BLaER1 treated with 17β-estradiol and CSF1 and Interleukin-3, amounts not matched to agents 10 nM and 100 nM (cell line): ENCODE measurements around the gene OR52J3.
A peak's percentile ranks its signal among the peaks of the same experiment; 100 is the strongest.
"Not testable (repeated sequence)": the region's sequence is repeated elsewhere in the genome, so short reads cannot be mapped to it uniquely, and the experiment has no call there.

Experiments
- H3K27ac ChIP-seq, 11 experiments: shearing (Covaris generic); formaldehyde crosslinking; 2 replicates each; pipeline ENCODE4 v1.8.1; 2022
- H3K27me3 ChIP-seq, 11 experiments: shearing (Covaris generic); formaldehyde crosslinking; 2 replicates each; pipeline ENCODE4 v1.8.1; 2022
- H3K36me3 ChIP-seq, 11 experiments: shearing (Covaris generic); formaldehyde crosslinking; 2 replicates each; pipeline ENCODE4 v1.8.1; 2022
- H3K4me1 ChIP-seq, 10 experiments: shearing (Covaris generic); formaldehyde crosslinking; 2 replicates each; pipeline ENCODE4 v1.8.1; 2022
- H3K4me2 ChIP-seq, 11 experiments: shearing (Covaris generic); formaldehyde crosslinking; 2 replicates each; pipeline ENCODE4 v1.8.1; 2022
- H3K4me3 ChIP-seq, 10 experiments: shearing (Covaris generic); formaldehyde crosslinking; 2 replicates each; pipeline ENCODE4 v1.8.1; 2022
- H3K9ac ChIP-seq, 11 experiments: shearing (Covaris generic); formaldehyde crosslinking; 2 replicates each; pipeline ENCODE4 v1.8.1; 2022
- H3K9me3 ChIP-seq, 11 experiments: shearing (Covaris generic); formaldehyde crosslinking; replicated peaks in 1 of 11; 2 replicates each; pipeline ENCODE4 v1.8.1; 2022
- H4K20me1 ChIP-seq, 11 experiments: shearing (Covaris generic); formaldehyde crosslinking; 2 replicates each; pipeline ENCODE4 v1.8.1; 2022
- Cebpa-rat ChIP-seq, 11 experiments: shearing (Covaris generic); IDR thresholded peaks; 2 replicates each; pipeline ENCODE4 v1.8.1; 2022

Gene OR52J3

GRCh38 chr11:5042091-5042490, 4.2 kb upstream of the OR52J3 start:
- no peak for TF ChIP-seq Cebpa-rat (IDR thresholded peaks at IDR 0.05)
- Histone ChIP-seq H3K36me3 (no peaks in the 10 kb centered on the region), H4K20me1 (no peaks in the 10 kb centered on the region), H3K9me3 (no peaks in the 10 kb centered on the region), H3K27me3 (no peaks in the 10 kb centered on the region), H3K27ac (no peak overlapping the region), H3K9ac (no peak overlapping the region), H3K4me3 (no peak overlapping the region), H3K4me1 (peaks cover 0 to 12% (median 0%) of the 10 kb centered on the region in 10 experiments; a peak in 5 of 20 replicates), H3K4me2 (peak overlapping the region in 2 of 11 experiments; percentile 3 to 51; a peak in 3 of 22 replicates)

DNA sequence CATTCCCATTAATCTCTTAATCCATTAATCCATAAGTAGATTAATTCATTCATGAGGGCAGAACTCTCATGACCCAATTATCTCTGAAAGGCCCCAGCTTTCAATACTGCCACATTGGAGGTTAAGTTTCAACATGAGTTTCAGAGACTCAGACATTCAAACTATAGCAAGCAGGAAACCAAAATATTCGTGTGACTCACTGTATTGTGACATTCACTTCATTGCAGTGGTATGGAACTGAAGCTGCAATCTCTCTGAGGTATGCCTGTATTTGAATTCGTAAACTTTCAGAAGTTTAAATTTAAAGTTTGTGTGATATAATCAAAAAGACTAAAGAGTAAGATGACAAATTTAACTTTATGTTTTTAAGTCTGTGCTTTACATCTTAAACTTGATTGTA, 2.9 kb upstream of the OR52J3 start:
- 0 out of 22 replicates have a peak, but pooled peaks of 1 of the 11 experiments have one; percentile 15 for TF ChIP-seq Cebpa-rat (IDR thresholded peaks at IDR 0.05)
- no peaks in the 10 kb centered on the region for H3K9me3 ChIP-seq
- no peaks in the 10 kb centered on the region for H4K20me1 ChIP-seq
- H3K27me3 ChIP-seq: no peaks in the 10 kb centered on the region
- H3K36me3 ChIP-seq: no peaks in the 10 kb centered on the region
- peak overlapping the region in 5 of 11 experiments; percentile 4 to 51 (median 23); a peak in 5 of 22 replicates for H3K4me2 ChIP-seq
- peak overlapping the region in 4 of 11 experiments; percentile 31 to 60 (median 44); a peak in 7 of 22 replicates for H3K27ac ChIP-seq
- no peak overlapping the region for H3K4me3 ChIP-seq
- H3K4me1 ChIP-seq: peaks cover 0 to 12% (median 0%) of the 10 kb centered on the region in 10 experiments; a peak in 5 of 20 replicates
- no peak overlapping the region for H3K9ac ChIP-seq

DNA sequence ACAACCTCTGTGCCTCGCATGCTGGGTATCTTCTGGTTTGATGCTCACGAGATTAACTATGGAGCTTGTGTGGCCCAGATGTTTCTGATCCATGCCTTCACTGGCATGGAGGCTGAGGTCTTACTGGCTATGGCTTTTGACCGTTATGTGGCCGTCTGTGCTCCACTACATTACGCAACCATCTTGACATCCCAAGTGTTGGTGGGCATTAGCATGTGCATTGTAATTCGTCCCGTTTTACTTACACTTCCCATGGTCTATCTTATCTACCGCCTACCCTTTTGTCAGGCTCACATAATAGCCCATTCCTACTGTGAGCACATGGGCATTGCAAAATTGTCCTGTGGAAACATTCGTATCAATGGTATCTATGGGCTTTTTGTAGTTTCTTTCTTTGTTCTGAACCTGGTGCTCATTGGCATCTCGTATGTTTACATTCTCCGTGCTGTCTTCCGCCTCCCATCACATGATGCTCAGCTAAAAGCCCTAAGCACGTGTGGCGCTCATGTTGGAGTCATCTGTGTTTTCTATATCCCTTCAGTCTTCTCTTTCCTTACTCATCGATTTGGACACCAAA, 516 bp downstream of the OR52J3 start:
- Histone ChIP-seq H3K27me3 (no peaks in the 10 kb centered on the region), H3K9me3 (no peaks in the 10 kb centered on the region), H3K9ac (no peak overlapping the region), H3K4me3 (no peak overlapping the region), H3K27ac (no peak overlapping the region), H4K20me1 (no peaks in the 10 kb centered on the region), H3K36me3 (no peaks in the 10 kb centered on the region), H3K4me1 (peaks cover 0 to 12% (median 0%) of the 10 kb centered on the region in 10 experiments; a peak in 5 of 20 replicates), H3K4me2 (no peak overlapping the region)
- peak in 1 of 11 experiments; percentile 25; a peak in 2 of 22 replicates for TF ChIP-seq Cebpa-rat (IDR thresholded peaks at IDR 0.05)

DNA sequence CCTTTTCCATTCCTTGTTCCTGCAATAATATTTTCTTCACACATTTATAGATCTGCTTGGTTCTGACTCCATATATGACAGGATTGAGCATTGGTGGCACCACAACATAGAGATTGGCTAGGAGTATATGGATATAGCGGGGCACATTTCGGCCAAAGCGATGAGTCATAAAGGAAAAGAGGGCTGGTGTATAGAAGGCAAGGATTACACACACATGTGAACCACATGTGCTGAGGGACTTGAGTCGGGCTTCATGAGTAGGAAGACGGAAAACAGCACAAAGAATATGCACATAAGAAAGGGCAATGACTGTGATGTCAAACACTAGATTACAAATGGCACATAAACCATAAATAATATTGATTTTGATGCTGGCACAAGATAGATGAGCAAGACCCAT, 12.4 kb downstream of the OR52J3 start:
- H3K27ac ChIP-seq, H3K27me3 ChIP-seq, H3K36me3 ChIP-seq: not testable (repeated sequence)

DNA sequence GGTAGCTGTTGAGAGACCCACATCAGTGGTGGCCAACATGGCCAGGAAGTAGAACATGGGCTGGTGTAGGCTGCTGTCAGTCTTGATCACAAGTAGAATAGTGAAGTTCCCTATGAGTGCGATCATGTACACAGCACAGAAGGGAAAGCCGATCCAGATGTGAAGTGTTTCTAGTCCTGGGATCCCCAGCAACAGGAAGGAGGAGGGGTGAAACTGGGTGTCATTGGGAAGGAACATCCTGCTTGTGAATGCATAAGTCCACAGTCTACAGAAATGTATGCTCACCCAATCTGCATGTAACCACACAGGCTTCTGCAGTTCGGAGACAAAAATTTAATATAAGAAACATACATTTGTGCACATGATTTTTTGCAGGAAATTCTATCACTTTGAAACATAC, 13.1 kb downstream of the OR52J3 start, which contains the start of gene OR52E2:
Gene OR52E2, minus strand, starts transcription at position 237 of the 400 bp plus-strand sequence. Its CDS starts 0 bp downstream, at position 237.
- no peaks in the 10 kb centered on the region for H4K20me1 ChIP-seq
- no peak within 1 kb of the TSS for H3K4me3 ChIP-seq
- no peak for TF ChIP-seq Cebpa-rat (IDR thresholded peaks at IDR 0.05)
- no peak within 1 kb of the TSS for H3K9ac ChIP-seq
- no peak within 1 kb of the TSS for H3K4me2 ChIP-seq
- no peaks in the 10 kb centered on the region for H3K4me1 ChIP-seq
- H3K27ac ChIP-seq: no peak within 1 kb of the TSS
- no peaks in the 10 kb centered on the region for H3K9me3 ChIP-seq
- H3K27me3 ChIP-seq: no peaks in the 10 kb centered on the region
- no peaks in the 10 kb centered on the region for H3K36me3 ChIP-seq

More for the DNA sequence above, 12.4 kb downstream of the OR52J3 start:
- not testable (repeated sequence) for H3K4me1 ChIP-seq, H3K9ac ChIP-seq, H4K20me1 ChIP-seq, H3K4me3 ChIP-seq, H3K9me3 ChIP-seq, H3K4me2 ChIP-seq

DNA sequence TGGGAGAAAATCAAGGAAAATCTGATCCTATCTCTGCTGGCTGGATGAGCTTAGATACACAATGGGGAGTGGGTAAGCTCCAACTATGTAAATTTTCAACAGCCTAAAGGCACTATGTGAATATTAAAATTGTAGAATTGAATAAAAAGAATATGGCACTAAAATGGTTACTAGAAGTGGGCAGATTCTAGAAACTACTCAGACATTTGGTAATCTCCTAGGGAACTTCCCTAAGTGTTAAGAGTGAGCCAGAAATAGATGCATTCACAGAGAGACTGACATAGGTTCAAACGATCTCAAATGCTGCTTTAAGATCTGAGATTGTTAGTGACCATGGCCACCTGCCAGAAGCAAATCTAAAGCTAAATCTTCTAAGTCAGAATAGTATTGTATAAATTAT, 18.7 kb downstream of the OR52J3 start:
- H3K4me2 ChIP-seq: no peak overlapping the region
- no peaks in the 10 kb centered on the region for H3K4me1 ChIP-seq
- TF ChIP-seq Cebpa-rat (IDR thresholded peaks at IDR 0.05): no peak
- H3K36me3 ChIP-seq: no peaks in the 10 kb centered on the region
- no peak overlapping the region for H3K4me3 ChIP-seq
- no peak overlapping the region for H3K27ac ChIP-seq
- H3K27me3 ChIP-seq: no peaks in the 10 kb centered on the region
- no peaks in the 10 kb centered on the region for H3K9me3 ChIP-seq
- H4K20me1 ChIP-seq: no peaks in the 10 kb centered on the region
- H3K9ac ChIP-seq: no peak overlapping the region

DNA sequence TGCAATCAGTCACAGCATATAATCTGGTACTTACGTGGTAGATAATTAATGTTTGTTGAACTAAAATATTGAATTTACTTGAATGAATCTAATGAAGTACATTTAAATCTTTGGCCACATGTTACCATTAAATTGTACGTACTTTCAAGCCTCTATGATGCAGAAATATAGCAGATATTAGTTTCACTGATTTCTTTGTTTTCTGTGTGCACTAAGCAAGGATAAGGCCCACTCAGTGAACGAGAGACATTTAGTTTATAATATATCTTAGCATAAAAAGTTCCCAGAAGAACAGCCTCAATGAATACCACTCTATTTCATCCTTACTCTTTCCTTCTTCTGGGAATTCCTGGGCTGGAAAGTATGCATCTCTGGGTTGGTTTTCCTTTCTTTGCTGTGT, 22.9 kb downstream of the OR52J3 start, which contains the start of gene OR52E1:
Gene OR52E1, plus strand, starts transcription at position 301 of the 400 bp plus-strand sequence.
- Histone ChIP-seq H3K9me3 (no peaks in the 10 kb centered on the region), H3K4me3 (no peak within 1 kb of the TSS), H3K36me3 (no peaks in the 10 kb centered on the region), H3K9ac (no peak within 1 kb of the TSS), H3K27ac (no peak within 1 kb of the TSS), H3K27me3 (no peaks in the 10 kb centered on the region), H4K20me1 (no peaks in the 10 kb centered on the region), H3K4me2 (no peak within 1 kb of the TSS), H3K4me1 (no peaks in the 10 kb centered on the region)
- no peak for TF ChIP-seq Cebpa-rat (IDR thresholded peaks at IDR 0.05)

- no peak overlapping the region for H3K4me2 ChIP-seq
- no peaks in the 10 kb centered on the region for H4K20me1 ChIP-seq
- no peaks in the 10 kb centered on the region for H3K36me3 ChIP-seq
- H3K27me3 ChIP-seq: no peaks in the 10 kb centered on the region
- no peaks in the 10 kb centered on the region for H3K9me3 ChIP-seq
- H3K9ac ChIP-seq: no peak overlapping the region
- no peak for TF ChIP-seq Cebpa-rat (IDR thresholded peaks at IDR 0.05)
- no peak overlapping the region for H3K4me3 ChIP-seq
- no peaks in the 10 kb centered on the region for H3K4me1 ChIP-seq
- no peak overlapping the region for H3K27ac ChIP-seq
Observed at GRCh38 chr11:5071799-5072198, 25.5 kb downstream of the OR52J3 start.

DNA sequence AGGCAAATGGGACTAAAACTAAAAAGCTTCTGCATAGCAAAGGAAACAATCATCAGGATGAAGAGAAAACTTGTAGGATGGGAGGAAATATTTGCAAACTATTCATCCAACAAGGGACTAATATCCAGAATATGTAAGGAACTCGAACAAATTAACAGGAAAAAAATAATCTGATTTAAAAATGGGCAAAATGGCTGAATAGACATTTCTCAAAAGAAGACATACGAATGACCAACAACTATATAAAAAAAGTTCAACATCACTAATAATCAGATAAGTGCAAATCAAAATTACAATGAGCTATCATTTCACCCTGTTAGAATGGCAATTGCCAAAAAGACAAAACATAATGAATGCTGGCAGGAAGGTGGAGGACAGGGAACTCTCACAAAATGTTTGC, 35.1 kb downstream of the OR52J3 start:
- Histone ChIP-seq H3K4me2 (no peak overlapping the region), H3K4me1 (no peaks in the 10 kb centered on the region), H3K27me3 (no peaks in the 10 kb centered on the region), H3K4me3 (no peak overlapping the region), H3K9ac (no peak overlapping the region), H3K9me3 (no peaks in the 10 kb centered on the region), H4K20me1 (no peaks in the 10 kb centered on the region), H3K27ac (no peak overlapping the region), H3K36me3 (no peaks in the 10 kb centered on the region)
- no peak for TF ChIP-seq Cebpa-rat (IDR thresholded peaks at IDR 0.05)

- H4K20me1 ChIP-seq: no peaks in the 10 kb centered on the region
- H3K4me1 ChIP-seq: no peaks in the 10 kb centered on the region
- H3K4me2 ChIP-seq: no peak overlapping the region
- no peaks in the 10 kb centered on the region for H3K36me3 ChIP-seq
- H3K9me3 ChIP-seq: no peaks in the 10 kb centered on the region
- no peak for TF ChIP-seq Cebpa-rat (IDR thresholded peaks at IDR 0.05)
- no peak overlapping the region for H3K9ac ChIP-seq
- no peak overlapping the region for H3K27ac ChIP-seq
- H3K27me3 ChIP-seq: no peaks in the 10 kb centered on the region
- H3K4me3 ChIP-seq: no peak overlapping the region
Observed at GRCh38 chr11:5083602-5084001, 37.3 kb downstream of the OR52J3 start.
